Smooth muscle cell (in vitro differentiated cells): Measurements from ENCODE around the gene ATAD2B. TPM values are rescaled to one million over a fixed set of nuclear protein-coding genes. Genes with fewer than 3 reads are reported as not detected.

Source experiments
- DNase-seq: peaks from one replicate; lab custom pipeline; 2025; ENCODE audit not compliant: unreplicated experiment; lab: John Stamatoyannopoulos, UW
- H2AFZ ChIP-seq: fragments of 200-600 bp; sonication (generic); 2 replicates; pipeline ENCODE4 v1.6.0; 2016; ENCODE audit warnings: antibody characterized with exemption, low read depth, mild to moderate bottlenecking
- H3F3A ChIP-seq: fragments of 200-600 bp; sonication (generic); 2 replicates; pipeline ENCODE4 v1.6.0; 2017; ENCODE audit warnings: antibody characterized with exemption, low read depth
- H3K27ac ChIP-seq: fragments of 200-600 bp; sonication (generic); 2 replicates; pipeline ENCODE4 v1.5.1; 2016; ENCODE audit warnings: low read depth, mild to moderate bottlenecking
- H3K27me3 ChIP-seq: fragments of 200-600 bp; sonication (generic); 2 replicates; pipeline ENCODE4 v1.6.1; 2016; ENCODE audit warnings: low read depth, mild to moderate bottlenecking
- H3K36me3 ChIP-seq: fragments of 200-600 bp; sonication (generic); 2 replicates; pipeline ENCODE4 v1.5.1; 2016; ENCODE audit warnings: low read depth
- H3K4me1 ChIP-seq: fragments of 200-600 bp; sonication (generic); 2 replicates; pipeline ENCODE4 v1.5.1; 2016; ENCODE audit warnings: low read depth
- H3K4me2 ChIP-seq: fragments of 200-600 bp; sonication (generic); 2 replicates; pipeline ENCODE4 v1.6.0; 2016; ENCODE audit warnings: mild to moderate bottlenecking
- H3K4me3 ChIP-seq: fragments of 200-600 bp; sonication (generic); 2 replicates; pipeline ENCODE4 v1.5.1; 2016; ENCODE audit warnings: mild to moderate bottlenecking
- H3K79me2 ChIP-seq: fragments of 200-600 bp; sonication (generic); 2 replicates; pipeline ENCODE4 v1.6.0; 2016; ENCODE audit warnings: low read depth, mild to moderate bottlenecking
- H3K9ac ChIP-seq: fragments of 200-600 bp; sonication (generic); 2 replicates; pipeline ENCODE4 v1.6.0; 2016; ENCODE audit warnings: low read depth
- H3K9me3 ChIP-seq: fragments of 200-600 bp; sonication (generic); replicated peaks from 2 replicates; pipeline ENCODE4 v1.5.1; 2016; ENCODE audit warnings: low read depth
- H4K20me1 ChIP-seq: fragments of 200-600 bp; sonication (generic); 2 replicates; pipeline ENCODE4 v1.6.0; 2016; ENCODE audit warnings: low read depth
- CTCF ChIP-seq: fragments of 200-600 bp; sonication (generic); IDR thresholded peaks from 2 replicates; pipeline ENCODE4 v1.5.1; 2017; ENCODE audit warnings: borderline replicate concordance, mild to moderate bottlenecking, antibody characterized with exemption; ENCODE audit not compliant: insufficient read depth, poor library complexity, severe bottlenecking
- WGBS: methylation state at CpG from one replicate; pipeline ENCODE4 v1.1.7; 2016; ENCODE audit warnings: low lambda C conversion rate; 5-methylcytosine and 5-hydroxymethylcytosine counted together
- polyA plus RNA-seq: library from polyadenylated mRNA; unstranded; fragments of >200 nt; fragmentation: Nextera tagmentation; extraction: Ambion mirVana; gene quantifications from 2 replicates; pipeline ENCODE4 v1.2.1, GENCODE V29; 2016
- total RNA-seq: library from RNA; depleted of rRNA; stranded (reverse); fragments of >200 nt; gene quantifications from 2 replicates; pipeline ENCODE4 v1.2.3, GENCODE V29; 2014

ATAD2B gene
- total and polyA plus RNA-seq, 2 experiments from 2014 or later, result 6.2 to 17.5 TPM

- H3F3A ChIP-seq, result no peaks in the 10 kb centered on the region
- 98% methylated on average over 2 of the region's 2 CpGs for WGBS
- no peak overlapping the region for H2AFZ ChIP-seq
- no peak overlapping the region for H3K4me3 ChIP-seq
- no peak for DNase-seq
- H3K27ac ChIP-seq, result no peak overlapping the region
- no peaks in the 10 kb centered on the region for H3K9me3 ChIP-seq
- no peaks in the 10 kb centered on the region for H3K27me3 ChIP-seq
- no peaks in the 10 kb centered on the region for H3K79me2 ChIP-seq
- no peak overlapping the region for H3K4me2 ChIP-seq
- H3K36me3 ChIP-seq, result peaks cover 8% of the 10 kb centered on the region
- H3K4me1 ChIP-seq, result no peaks in the 10 kb centered on the region
- no peak for TF ChIP-seq CTCF
- H3K9ac ChIP-seq, result no peak overlapping the region
- H4K20me1 ChIP-seq, result no peaks in the 10 kb centered on the region
These were observed 113.5 kb downstream of the ATAD2B start for GRCh38 chr2:23813438-23813837.

GRCh38 chr2:23809150-23809549, 117.8 kb downstream of the ATAD2B start:
- WGBS, result 89% methylated on average over 1 of the region's 1 CpG
- Histone ChIP-seq H3K36me3 (peaks cover 8% of the 10 kb centered on the region), H3K4me2 (no peak overlapping the region)

GRCh38 chr2:23806665-23807249, 120.2 kb downstream of the ATAD2B start:
- H3K79me2 ChIP-seq, result no peaks in the 10 kb centered on the region
- H3K27ac ChIP-seq, result no peak overlapping the region
- no peaks in the 10 kb centered on the region for H3K27me3 ChIP-seq
- H3F3A ChIP-seq, result no peaks in the 10 kb centered on the region
- no peak overlapping the region for H3K4me2 ChIP-seq
- H3K4me1 ChIP-seq, result no peaks in the 10 kb centered on the region
- TF ChIP-seq CTCF, result no peak
- H3K36me3 ChIP-seq, result peaks cover 8% of the 10 kb centered on the region
- WGBS, result 100% methylated on average over 1 of the region's 1 CpG
- no peak for DNase-seq
- H3K4me3 ChIP-seq, result no peak overlapping the region
- peaks cover 6% of the 10 kb centered on the region for H4K20me1 ChIP-seq
- no peaks in the 10 kb centered on the region for H3K9me3 ChIP-seq
- H3K9ac ChIP-seq, result no peak overlapping the region
- H2AFZ ChIP-seq, result no peak overlapping the region

More at GRCh38 chr2:23809150-23809549, 117.8 kb downstream of the ATAD2B start:
- Histone ChIP-seq H3K4me3 (no peak overlapping the region), H3K79me2 (no peaks in the 10 kb centered on the region), H3F3A (no peaks in the 10 kb centered on the region), H3K9ac (no peak overlapping the region), H3K27ac (no peak overlapping the region), H3K4me1 (no peaks in the 10 kb centered on the region), H4K20me1 (no peaks in the 10 kb centered on the region), H2AFZ (no peak overlapping the region), H3K9me3 (no peaks in the 10 kb centered on the region), H3K27me3 (no peaks in the 10 kb centered on the region)
- no peak for DNase-seq
- TF ChIP-seq CTCF, result no peak

- no peak for TF ChIP-seq CTCF
- Histone ChIP-seq H3K36me3 (peaks cover 8% of the 10 kb centered on the region), H3K9me3 (no peaks in the 10 kb centered on the region), H3K4me2 (no peak overlapping the region), H2AFZ (no peak overlapping the region), H3K4me3 (no peak overlapping the region), H4K20me1 (peaks cover 6% of the 10 kb centered on the region), H3K27me3 (no peaks in the 10 kb centered on the region), H3F3A (no peaks in the 10 kb centered on the region), H3K27ac (no peak overlapping the region), H3K9ac (no peak overlapping the region), H3K79me2 (no peaks in the 10 kb centered on the region), H3K4me1 (no peaks in the 10 kb centered on the region)
- 46% methylated on average over 2 of the region's 2 CpGs for WGBS
- no peak for DNase-seq
These were observed 120.7 kb downstream of the ATAD2B start for GRCh38 chr2:23806201-23806600.
